Lung (tissue), 12 donors: ENCODE measurements around the gene PPARA. TPM values are rescaled to one million over a fixed set of nuclear protein-coding genes. Genes with fewer than 3 reads are reported as not detected.

ENCODE experiments used
- ATAC-seq: fragments of 200-7000 bp; cut with Tn5 transposase; one replicate; pipeline ENCODE4 v1.9.1; 2020; ENCODE audit warnings: moderate number of reproducible peaks; ENCODE audit not compliant: insufficient read depth, low FRiP score
- DNase-seq, 3 donors: peaks; one replicate each; pipeline ENCODE4 v3.0.0-alpha.2; 2013 to 2017
- H3K27ac ChIP-seq, 2 donors: one replicate each; pipeline ENCODE4 v1.5.1; 2013; ENCODE audit warnings: mild to moderate bottlenecking in 2 of 2, moderate library complexity in 2 of 2, control low read depth in 1 of 2, inconsistent platforms in 1 of 2, low read depth in 1 of 2, low read length in 1 of 2
- H3K27me3 ChIP-seq, 3 donors: one replicate each; pipeline ENCODE4 v1.5.1; 2013; ENCODE audit warnings: low read length in 2 of 3; ENCODE audit not compliant: control insufficient read depth in 3 of 3, insufficient read depth in 3 of 3
- H3K36me3 ChIP-seq, 4 donors: one replicate each; pipeline ENCODE4 v1.5.1; 2013; ENCODE audit warnings: low read length in 4 of 4, mild to moderate bottlenecking in 1 of 4, moderate library complexity in 1 of 4; ENCODE audit not compliant: control insufficient read depth in 4 of 4, insufficient read depth in 4 of 4
- H3K4me1 ChIP-seq, 5 donors: one replicate each; pipeline ENCODE4 v1.5.1; 2013; ENCODE audit warnings: low read length in 5 of 5, mild to moderate bottlenecking in 2 of 5, moderate library complexity in 1 of 5; ENCODE audit not compliant: control insufficient read depth in 5 of 5, insufficient read depth in 5 of 5
- H3K4me3 ChIP-seq: one replicate; pipeline ENCODE4 v1.5.1; 2013; ENCODE audit warnings: mild to moderate bottlenecking, control low read depth, moderate library complexity
- H3K9ac ChIP-seq, 2 donors: one replicate each; pipeline ENCODE4 v1.5.1; 2013; ENCODE audit warnings: low read length in 2 of 2, control low read depth in 1 of 2; ENCODE audit not compliant: insufficient read depth in 1 of 2
- H3K9me3 ChIP-seq, 4 donors: one replicate each; pipeline ENCODE4 v1.5.1; 2013; ENCODE audit warnings: low read length in 3 of 4, mild to moderate bottlenecking in 1 of 4, moderate library complexity in 1 of 4; ENCODE audit not compliant: control insufficient read depth in 4 of 4, insufficient read depth in 3 of 4
- CTCF ChIP-seq: IDR thresholded peaks from 2 replicates; pipeline ENCODE4 v1.5.1; 2012; ENCODE audit warnings: mild to moderate bottlenecking; ENCODE audit errors: control extremely low read depth, extremely low read depth
- WGBS, 2 donors: extraction: QIAGEN DNeasy Blood & Tissue Kit; methylation state at CpG; one replicate each; pipeline ENCODE4 v1.1.7; 2013; 5-methylcytosine and 5-hydroxymethylcytosine counted together
- polyA plus RNA-seq, 2 donors: library from polyadenylated mRNA; stranded (reverse); fragments of 200-250 nt; gene quantifications; one replicate each; pipeline ENCODE4 v1.2.1, GENCODE V29; 2013
- total RNA-seq, 2 donors: library from RNA; depleted of rRNA in 1 of 2; stranded (reverse); fragments of >200 nt in 1 of 2; gene quantifications; one replicate each; pipeline ENCODE4 v1.2.1, GENCODE V29; 2014 to 2021
- donor health status: control.
- donor health status: control.
- donor health status: Bipolar disorder and iron deficiency.
- donor health status: healthy.
- donor health status: DM: yes; HTN: yes; CAD: no.

PPARA gene
- total and polyA plus RNA-seq, 4 donors, result 4.4 to 18.1 (median 11.0) TPM

DNA sequence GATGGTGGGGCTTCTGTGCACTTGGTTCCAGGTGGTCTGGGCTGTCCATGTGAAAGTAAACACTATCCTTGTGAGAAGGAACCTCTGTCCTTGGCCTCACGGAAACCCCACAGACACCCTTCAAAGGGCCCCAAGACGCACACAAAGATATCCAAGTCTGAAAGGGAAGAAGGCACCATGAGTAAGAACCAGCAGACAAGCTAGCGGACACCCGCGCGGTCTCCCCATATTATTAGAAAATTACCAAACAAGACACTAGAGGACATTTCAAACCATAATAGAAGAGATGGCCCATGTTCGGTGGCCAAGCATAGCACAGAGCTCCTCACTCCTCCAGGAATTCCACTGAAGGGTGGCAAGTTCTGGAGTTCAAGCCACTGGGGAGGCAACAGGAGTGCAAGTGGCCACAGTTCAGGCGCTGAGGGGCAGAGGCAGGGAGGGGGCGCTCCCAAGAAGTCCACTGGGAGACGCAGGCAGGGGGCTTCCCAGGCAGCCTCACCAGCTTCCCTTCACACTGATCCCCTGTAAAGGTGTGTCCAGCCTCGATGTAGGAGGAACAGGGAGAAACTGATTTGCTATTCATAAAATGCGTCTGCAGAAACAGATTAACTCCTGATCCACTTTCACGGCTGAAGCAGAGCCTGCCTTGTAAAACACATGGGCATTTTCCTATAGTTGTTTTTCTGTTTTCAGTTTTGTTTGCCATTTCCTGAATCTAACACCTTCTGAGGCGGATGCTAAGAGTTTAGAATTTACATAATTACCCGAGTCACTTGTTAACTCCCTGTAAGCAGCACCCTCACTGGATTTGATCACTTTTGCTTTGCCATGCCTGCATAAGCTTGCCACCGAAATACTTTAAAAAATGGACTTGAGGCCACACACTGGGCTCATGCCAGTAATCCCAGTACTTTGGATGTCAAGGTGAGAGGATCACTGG lies 9.1 kb upstream of the PPARA start:
- Histone ChIP-seq H3K9ac (no peak overlapping the region), H3K9me3 (no peaks in the 10 kb centered on the region), H3K4me1 (peaks cover 0 to 5% (median 0%) of the 10 kb centered on the region in 5 donors), H3K27ac (no peak overlapping the region), H3K4me3 (no peak overlapping the region), H3K27me3 (no peaks in the 10 kb centered on the region), H3K36me3 (no peaks in the 10 kb centered on the region)
- no peak for TF ChIP-seq CTCF
- WGBS, 2 donors, result 86 to 88% methylated on average over 16 of the region's 16 CpGs
- no peak for DNase-seq
- no peak for ATAC-seq

DNA sequence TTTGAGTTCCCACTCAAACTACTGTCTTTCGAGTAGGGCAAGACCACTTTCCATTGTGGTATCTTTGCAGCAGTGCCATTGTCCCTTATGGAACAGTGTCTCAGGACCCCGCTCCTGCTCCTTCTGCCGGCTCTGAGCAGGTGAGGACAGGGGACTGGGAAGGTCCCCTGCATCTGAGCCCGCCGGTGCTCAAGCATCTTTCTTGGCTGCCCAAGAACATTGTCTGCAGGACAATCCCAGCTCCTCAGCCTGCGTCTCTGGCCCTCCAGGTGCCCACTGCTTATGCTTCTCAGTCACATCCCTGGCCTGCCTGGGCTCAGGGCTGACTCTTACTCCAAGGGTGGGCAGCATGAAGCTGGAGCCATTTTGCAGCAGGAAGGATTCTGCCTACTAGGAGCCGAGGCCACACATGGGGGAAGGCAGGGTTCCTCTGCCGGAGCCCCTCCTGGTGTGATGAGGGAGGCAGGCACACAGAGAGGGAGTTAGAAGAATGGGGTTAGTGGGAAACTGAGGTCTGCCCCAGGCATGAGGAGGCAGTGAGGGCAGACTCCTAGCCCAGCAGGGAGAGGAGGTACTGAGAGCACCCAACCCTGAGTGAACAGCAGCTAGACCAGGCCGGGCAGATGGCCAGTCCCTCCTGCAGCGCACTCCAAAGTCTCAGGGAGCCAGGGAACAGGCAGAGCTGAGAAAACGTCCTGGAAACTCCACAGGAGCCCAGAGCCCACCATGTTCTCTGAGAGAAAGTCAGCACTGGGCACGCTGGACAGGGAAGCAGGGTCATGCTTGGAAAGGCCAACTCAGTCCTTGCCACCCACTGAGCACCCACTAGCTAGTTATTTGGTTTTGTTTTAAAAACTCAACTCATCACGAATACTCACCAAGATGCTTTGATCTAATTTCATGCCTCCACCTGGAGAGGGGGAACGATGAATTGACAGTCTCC lies 7.5 kb upstream of the PPARA start:
- ATAC-seq (no peak), DNase-seq (no peak)
- no peaks in the 10 kb centered on the region for H3K36me3 ChIP-seq
- H3K27ac ChIP-seq, result no peak overlapping the region
- no peaks in the 10 kb centered on the region for H3K27me3 ChIP-seq
- H3K9ac ChIP-seq, result no peak overlapping the region
- no peak for TF ChIP-seq CTCF
- H3K9me3 ChIP-seq, result no peaks in the 10 kb centered on the region
- 87 to 93% methylated on average over 14 of the region's 14 CpGs for WGBS, 2 donors
- H3K4me3 ChIP-seq, result no peak overlapping the region
- H3K4me1 ChIP-seq, result peaks cover 0 to 5% (median 0%) of the 10 kb centered on the region in 5 donors

DNA sequence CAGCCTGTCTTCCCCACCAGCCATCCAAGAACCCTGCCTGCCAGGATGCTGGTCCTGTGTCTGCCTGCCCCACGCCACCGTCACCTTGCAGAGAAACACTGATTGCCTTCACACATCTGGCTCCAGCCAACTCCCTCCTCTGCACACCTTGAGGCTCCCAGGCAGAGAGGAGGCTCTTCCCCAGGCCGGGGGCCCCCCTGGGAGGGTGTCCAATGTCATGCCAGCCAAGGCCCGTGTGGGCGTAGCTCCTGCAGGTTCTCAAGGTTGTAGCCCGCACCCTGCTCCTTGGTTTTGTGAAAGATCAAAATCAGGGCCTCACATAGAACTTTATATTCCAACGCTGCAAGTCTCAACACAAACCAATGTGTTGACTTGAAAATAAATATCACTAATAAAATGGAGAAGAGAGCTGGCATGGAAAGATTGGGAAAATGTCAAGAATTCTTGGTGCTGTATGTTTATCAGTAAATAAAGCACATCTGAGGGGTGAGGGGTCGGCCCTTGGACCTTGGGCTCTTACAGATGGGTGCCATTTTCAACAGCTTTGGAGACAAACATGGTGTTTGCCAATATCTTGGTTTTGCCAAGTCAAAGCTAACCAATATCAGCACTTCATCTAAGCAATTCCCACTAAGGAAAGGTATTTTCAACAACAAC lies 6.7 kb upstream of the PPARA start:
- no peaks in the 10 kb centered on the region for H3K36me3 ChIP-seq
- H3K4me1 ChIP-seq, result peaks cover 0 to 5% (median 0%) of the 10 kb centered on the region in 5 donors
- no peak overlapping the region for H3K4me3 ChIP-seq
- 83 to 85% methylated on average over 8 of the region's 8 CpGs for WGBS, 2 donors
- no peaks in the 10 kb centered on the region for H3K9me3 ChIP-seq
- H3K9ac ChIP-seq, result no peak overlapping the region
- ATAC-seq, result no peak
- no peak for DNase-seq
- H3K27ac ChIP-seq, result no peak overlapping the region
- no peaks in the 10 kb centered on the region for H3K27me3 ChIP-seq
- TF ChIP-seq CTCF, result no peak
